Medulla oblongata (tissue), 1 donor: ENCODE measurements around the gene DUOXA2.

Experiments used
- DNase-seq: peaks from one replicate; pipeline ENCODE4 v3.0.0-alpha.2; 2015; ENCODE audit errors: extremely low spot score

DUOXA2 gene

DNA sequence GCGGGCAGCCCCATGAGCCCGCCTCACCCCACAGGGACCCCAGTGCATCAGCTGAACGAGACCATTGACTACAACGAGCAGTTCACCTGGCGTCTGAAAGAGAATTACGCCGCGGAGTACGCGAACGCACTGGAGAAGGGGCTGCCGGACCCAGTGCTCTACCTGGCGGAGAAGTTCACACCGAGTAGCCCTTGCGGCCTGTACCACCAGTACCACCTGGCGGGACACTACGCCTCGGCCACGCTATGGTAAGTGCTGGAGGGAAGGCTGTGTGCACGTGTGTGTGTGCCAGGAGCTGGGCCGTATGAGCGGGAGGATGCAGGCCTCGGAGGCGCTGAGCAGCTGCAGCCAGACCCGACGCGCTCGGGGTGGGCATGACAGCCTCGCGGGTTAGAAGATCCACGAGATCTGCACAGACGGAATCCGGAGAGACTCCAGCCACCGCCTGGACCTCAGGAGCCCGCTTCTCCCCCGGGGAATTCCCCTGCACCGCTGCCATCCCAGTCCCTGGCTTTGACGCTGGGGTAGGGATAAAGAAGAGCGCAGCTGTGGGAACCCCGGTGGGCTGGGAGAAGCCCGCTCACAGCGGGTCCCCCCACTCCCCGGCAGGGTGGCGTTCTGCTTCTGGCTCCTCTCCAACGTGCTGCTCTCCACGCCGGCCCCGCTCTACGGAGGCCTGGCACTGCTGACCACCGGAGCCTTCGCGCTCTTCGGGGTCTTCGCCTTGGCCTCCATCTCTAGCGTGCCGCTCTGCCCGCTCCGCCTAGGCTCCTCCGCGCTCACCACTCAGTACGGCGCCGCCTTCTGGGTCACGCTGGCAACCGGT is 2.6 kb downstream of the DUOXA2 start:
- DNase-seq: no peak

GRCh38 chr15:45117308-45118130 is 3.4 kb downstream of the DUOXA2 start:
- DNase-seq: no peak

DNA sequence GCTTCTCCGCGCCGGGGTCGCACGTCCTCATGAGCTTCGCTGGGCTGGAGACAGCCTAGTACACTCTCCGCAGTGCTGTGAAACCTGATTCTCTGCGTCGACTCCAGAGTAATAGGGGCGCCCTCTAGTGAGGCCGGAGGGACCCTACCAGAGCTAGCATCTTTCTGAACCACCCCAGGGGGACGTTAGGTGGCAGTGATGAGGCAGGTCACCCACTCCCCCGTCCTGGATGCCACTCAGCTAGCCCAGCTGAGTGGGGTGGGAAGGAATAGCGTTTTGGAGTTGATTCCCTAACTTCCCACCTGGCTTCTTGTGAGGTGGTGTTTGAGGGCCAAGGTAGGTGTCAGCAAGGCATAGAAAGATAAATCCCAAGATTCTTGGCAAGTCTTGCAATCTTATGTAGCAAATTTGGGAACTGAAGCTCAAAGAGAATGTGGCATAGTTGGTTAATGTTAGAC is 4.0 kb downstream of the DUOXA2 start:
- DNase-seq: peak; percentile 97

- DNase-seq: no peak
Measured at GRCh38 chr15:45118996-45119395, 4.9 kb downstream of the DUOXA2 start.

GRCh38 chr15:45120081-45120972 is 6.2 kb downstream of the DUOXA2 start:
- DNase-seq: no peak

DNA sequence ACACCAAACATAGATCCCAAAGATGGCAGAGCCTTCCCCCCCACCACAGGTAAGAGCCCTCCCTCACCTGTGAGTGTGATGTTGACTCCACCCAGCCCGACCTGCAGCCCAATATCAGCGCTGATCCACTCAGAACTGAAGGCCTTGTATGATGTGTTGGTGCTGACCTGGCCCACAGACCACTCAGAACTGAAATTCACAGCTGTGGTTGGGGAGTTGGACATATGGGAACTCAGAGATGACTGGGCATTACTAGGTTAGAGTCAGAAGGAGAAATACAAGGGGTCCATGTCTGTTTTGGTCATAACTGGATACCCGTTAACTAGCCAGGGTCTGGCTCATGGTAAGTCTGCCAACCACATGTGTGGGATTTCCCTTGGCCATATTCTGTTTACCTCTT is 6.9 kb downstream of the DUOXA2 start:
- no peak for DNase-seq

GRCh38 chr15:45121706-45122417 is 7.7 kb downstream of the DUOXA2 start:
- DNase-seq: no peak

GRCh38 chr15:45122719-45123118 is 8.6 kb downstream of the DUOXA2 start:
- no peak for DNase-seq

DNA sequence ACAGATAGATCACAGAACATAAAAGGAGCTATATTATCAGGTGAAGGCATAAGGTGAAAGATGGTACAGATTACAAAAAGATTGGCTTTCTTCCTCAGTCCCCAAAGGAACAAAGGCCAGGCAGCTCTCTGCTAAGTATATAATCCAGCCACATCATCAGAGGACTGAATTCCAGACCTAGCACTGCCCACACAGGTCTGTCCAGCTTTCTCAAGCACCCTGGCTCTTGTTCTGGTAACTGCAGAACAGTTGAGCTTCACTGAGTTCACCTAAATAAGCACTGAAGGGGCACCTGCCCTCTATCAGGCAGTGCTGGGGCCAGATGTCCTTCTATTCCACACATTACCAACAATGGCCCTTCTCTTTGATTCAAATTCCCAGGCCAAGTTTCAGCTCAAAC is 9.3 kb downstream of the DUOXA2 start:
- no peak for DNase-seq

GRCh38 chr15:45126535-45127158 is 12.5 kb downstream of the DUOXA2 start:
- DNase-seq: no peak

DNA sequence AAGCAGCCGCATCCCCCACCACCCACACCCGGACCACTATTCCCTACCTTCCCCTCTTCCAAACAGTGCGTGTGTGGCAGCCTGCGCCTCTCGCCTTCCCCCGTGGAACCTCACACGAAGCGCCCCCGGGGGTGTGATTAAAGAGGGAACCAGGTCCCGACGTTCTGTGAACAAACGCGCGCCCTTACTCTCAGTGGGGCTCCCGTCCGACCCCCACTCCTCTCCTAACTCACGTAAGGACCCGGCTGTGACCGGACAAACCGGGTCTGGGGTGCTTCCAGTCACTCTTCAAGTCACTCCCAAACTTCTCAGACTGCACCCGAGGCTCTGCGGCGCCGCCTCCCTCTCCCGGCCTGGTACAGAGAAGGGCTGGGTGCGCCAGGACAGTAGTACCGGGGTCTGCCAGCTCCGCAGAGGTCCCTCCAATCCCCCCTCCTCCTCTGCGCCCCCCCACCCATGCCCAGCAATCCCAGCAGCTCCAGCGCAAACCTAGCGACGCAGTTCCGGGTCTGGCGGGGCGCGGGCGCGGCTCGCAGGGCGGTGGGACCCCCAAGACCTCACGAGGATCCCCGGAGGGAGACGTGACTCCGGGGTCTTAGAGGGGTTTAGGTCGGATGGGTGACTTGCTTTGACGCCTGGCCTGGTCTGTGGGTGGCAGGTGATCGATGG is 15.0 kb downstream of the DUOXA2 start:
- DNase-seq: no peak

GRCh38 chr15:45129651-45130129 is 15.6 kb downstream of the DUOXA2 start, which contains the start of the genes DUOX1 and DUOXA1:
Gene DUOX1 (plus strand): TSS chr15:45129994. CDS start chr15:45131967, 1,973 bp downstream.
Gene DUOXA1 (minus strand): TSS chr15:45129879. CDS start chr15:45123014, 6,865 bp downstream.
- no peak for DNase-seq

DNA sequence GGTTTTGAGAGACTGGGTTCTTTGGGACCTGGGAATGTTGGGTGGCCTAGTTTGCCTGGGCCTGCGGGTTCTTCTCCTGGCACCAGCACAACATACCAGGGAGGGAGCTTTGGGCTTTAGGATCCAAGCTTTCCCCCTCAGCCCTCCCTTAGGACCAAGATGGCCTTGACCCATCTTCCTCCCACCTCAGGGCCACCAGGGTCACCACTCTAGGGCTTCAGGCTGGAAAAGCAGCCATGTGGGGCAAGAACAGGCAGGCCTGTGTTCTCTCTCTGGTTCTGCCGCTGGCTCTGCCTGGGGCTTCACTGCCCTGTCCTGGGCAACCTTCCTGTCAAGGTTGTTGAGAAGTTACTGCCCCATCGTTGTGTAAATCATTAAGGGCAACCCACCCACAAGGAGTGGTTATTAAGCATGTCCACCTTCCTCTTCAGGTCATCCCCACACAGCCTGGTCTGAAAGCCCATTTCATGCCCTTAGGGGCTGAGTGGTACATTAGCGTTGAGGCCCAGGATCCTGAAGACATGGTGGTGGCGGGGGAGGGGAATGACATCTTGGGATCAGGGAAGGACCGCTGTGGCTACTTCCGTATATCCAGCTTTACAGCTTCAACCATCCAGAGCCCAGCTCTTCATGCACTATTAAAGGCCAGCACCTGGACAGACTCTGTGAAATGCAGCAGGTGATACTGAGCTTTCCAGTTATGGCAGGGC is 16.3 kb downstream of the DUOXA2 start:
- DNase-seq: no peak

DNA sequence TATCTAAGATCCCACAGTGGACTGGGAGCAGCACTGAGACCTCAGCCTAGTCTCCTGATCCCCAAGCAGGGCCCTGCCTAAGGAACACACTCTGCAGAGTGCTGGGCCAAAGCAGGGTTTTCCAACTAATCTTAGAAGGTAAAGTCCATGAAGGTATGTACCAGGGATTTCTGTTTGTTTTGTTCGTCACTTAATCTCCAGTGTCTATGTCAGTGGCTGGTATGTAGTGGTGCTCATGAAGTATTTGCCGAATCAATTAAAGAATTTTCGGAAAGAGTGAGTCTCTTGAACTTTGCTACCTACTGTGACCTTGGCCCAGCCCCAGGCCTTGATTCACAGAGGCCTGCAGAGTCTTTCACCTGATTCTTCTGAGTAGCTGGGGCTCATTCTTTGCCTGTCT is 17.4 kb downstream of the DUOXA2 start:
- DNase-seq: no peak

DNA sequence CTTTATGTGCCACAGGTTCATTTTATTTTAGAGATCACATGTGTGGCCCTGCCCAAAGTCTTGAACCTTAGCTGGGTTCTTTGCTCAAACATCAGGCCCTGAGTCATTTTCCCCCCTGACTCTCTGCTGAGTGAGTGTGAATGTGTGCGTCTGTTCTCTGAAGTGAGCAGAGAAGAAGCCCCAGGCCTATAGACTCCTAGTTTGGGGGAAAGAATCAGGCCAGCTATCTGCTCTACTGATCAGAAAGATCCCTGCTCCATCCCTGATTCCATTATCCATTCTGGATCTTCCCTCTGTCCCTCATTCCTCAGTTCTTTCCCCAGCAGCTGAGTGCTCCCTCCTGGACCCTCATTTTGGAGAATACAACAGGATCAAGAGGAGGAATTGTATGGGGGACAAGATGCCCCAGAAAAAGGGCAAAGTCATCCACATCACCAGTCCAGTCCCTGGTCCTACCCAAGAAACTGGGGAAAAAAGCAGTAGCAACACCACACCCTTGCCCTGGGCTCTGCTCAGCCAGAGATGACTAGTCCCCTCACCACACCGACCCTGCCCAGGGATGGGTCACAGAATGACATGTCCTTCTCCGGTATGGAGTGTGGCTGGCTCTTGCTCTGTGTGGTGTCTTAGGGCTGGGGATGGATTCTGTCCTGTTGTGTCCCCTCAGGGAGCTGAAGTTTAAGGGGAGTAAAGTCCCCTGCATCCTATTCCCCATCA is 18.9 kb downstream of the DUOXA2 start:
- DNase-seq: no peak

- DNase-seq: no peak
Measured at GRCh38 chr15:45133561-45133920, 19.4 kb downstream of the DUOXA2 start.

DNA sequence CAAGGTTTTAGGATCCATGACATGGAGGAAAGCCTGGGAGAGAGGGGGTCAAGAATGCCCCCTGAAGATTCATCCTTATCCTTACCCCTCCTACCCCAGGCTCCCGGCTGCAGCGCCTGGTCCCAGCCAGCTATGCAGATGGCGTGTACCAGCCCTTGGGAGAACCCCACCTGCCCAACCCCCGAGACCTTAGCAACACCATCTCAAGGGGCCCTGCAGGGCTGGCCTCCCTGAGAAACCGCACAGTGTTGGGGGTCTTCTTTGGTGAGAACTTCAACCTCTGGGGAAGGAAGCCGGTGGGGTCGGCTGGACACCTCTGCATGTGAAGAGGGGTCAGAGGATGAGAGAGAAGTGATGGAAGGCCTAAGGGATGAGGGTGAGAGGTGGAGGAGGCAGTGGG is 19.9 kb downstream of the DUOXA2 start:
- no peak for DNase-seq
